H1 (cell line): ENCODE data around the gene ZPR1. TPM values are rescaled to one million over a fixed set of nuclear protein-coding genes. Genes with fewer than 3 reads are reported as not detected.
A peak's percentile ranks its signal among the peaks of the same experiment; 100 is the strongest.

Source experiments
- CTCF ChIA-PET: fragments of 300-600 bp; sonication (Branson Sonifier 250); formaldehyde crosslinking; loops from one replicate; lab custom pipeline; 2021; ENCODE audit not compliant: partially characterized antibody; lab: Charles Lee
- POLR2A ChIA-PET: fragments of 300-600 bp; sonication (Branson Sonifier 250); formaldehyde crosslinking; loops from one replicate; lab custom pipeline; 2021; ENCODE audit warnings: inconsistent platforms; ENCODE audit not compliant: partially characterized antibody; lab: Charles Lee
- DNase-seq, 2 experiments: peaks; one replicate each; pipeline versions ENCODE4 v3.0.0 to v3.0.0-alpha.2; 2010 to 2022; ENCODE audit warnings: low spot score in 2 of 2, low read depth in 1 of 2, mixed read lengths in 1 of 2
- FAIRE-seq: peaks from 2 replicates; lab custom pipeline; 2011; peaks lifted over from hg19 to GRCh38; lab: Jason Lieb, UNC
- H2AFZ ChIP-seq: 2 replicates; pipeline ENCODE4 v1.8.1; 2012; ENCODE audit warnings: low read length, inconsistent platforms
- H2AK5ac ChIP-seq: 2 replicates; pipeline ENCODE4 v1.6.1; 2013; ENCODE audit warnings: low read depth, low read length
- H2BK120ac ChIP-seq: replicated peaks from 2 replicates; pipeline ENCODE3; 2013; ENCODE audit warnings: low read depth, low read length, inconsistent platforms
- H2BK12ac ChIP-seq: 2 replicates; pipeline ENCODE4 v1.6.1; 2013; ENCODE audit warnings: low read depth, low read length
- H2BK15ac ChIP-seq: 2 replicates; pipeline ENCODE4 v1.6.1; 2013; ENCODE audit warnings: low read length
- H2BK20ac ChIP-seq: 2 replicates; pipeline ENCODE4 v1.6.1; 2013; ENCODE audit warnings: low read length
- H2BK5ac ChIP-seq: 2 replicates; pipeline ENCODE4 v1.6.1; 2013; ENCODE audit warnings: low read depth, low read length
- H3K14ac ChIP-seq: 2 replicates; pipeline ENCODE4 v1.6.1; 2013; ENCODE audit warnings: inconsistent platforms; ENCODE audit not compliant: insufficient read length
- H3K18ac ChIP-seq: 2 replicates; pipeline ENCODE4 v1.6.1; 2013; ENCODE audit warnings: low read length; ENCODE audit errors: extremely low read depth
- H3K23ac ChIP-seq: 2 replicates; pipeline ENCODE4 v1.6.1; 2013; ENCODE audit warnings: inconsistent platforms; ENCODE audit not compliant: insufficient read length
- H3K23me2 ChIP-seq: 2 replicates; pipeline ENCODE4 v1.6.1; 2013; ENCODE audit warnings: low read depth, low read length
- H3K27ac ChIP-seq: 2 replicates; pipeline ENCODE4 v1.6.1; 2011; ENCODE audit warnings: low read depth, low read length, inconsistent platforms
- H3K27me3 ChIP-seq, 4 experiments: replicated peaks in 1 of 4; 1 replicate in 1 of 4; 2 replicates in 3 of 4; pipeline versions ENCODE4 v1.6.1 to v1.8.1; 2011 to 2013; ENCODE audit warnings: low read length in 3 of 4, mild to moderate bottlenecking in 3 of 4, inconsistent platforms in 2 of 4, mixed read lengths in 2 of 4, moderate library complexity in 1 of 4; ENCODE audit not compliant: control insufficient read depth in 3 of 4, insufficient read depth in 3 of 4; ENCODE audit errors: extremely low read depth in 1 of 4
- H3K36me3 ChIP-seq, 4 experiments: 2 replicates each; pipeline versions ENCODE4 v1.6.1 to v1.8.1; 2011 to 2013; ENCODE audit warnings: mild to moderate bottlenecking in 4 of 4, low read length in 3 of 4, moderate library complexity in 2 of 4, control low read depth in 1 of 4, inconsistent platforms in 1 of 4; ENCODE audit not compliant: insufficient read depth in 4 of 4, control insufficient read depth in 2 of 4
- H3K4ac ChIP-seq: replicated peaks from 2 replicates; pipeline ENCODE3; 2013; ENCODE audit warnings: low read length, low read depth, mixed read lengths, inconsistent platforms; ENCODE audit not compliant: insufficient read length
- H3K4me1 ChIP-seq, 4 experiments: replicated peaks in 1 of 4; 1 replicate in 1 of 4; 2 replicates in 3 of 4; pipeline versions ENCODE4 v1.6.1 to v1.8.1; 2011 to 2013; ENCODE audit warnings: low read length in 3 of 4, inconsistent platforms in 2 of 4, mixed read lengths in 1 of 4; ENCODE audit not compliant: insufficient read depth in 4 of 4, control insufficient read depth in 3 of 4
- H3K4me2 ChIP-seq, 2 experiments: 2 replicates each; pipeline versions ENCODE4 v1.6.1 to v1.8.1; 2011 to 2013; ENCODE audit warnings: low read depth in 2 of 2, low read length in 2 of 2, control low read depth in 1 of 2, inconsistent platforms in 1 of 2, mild to moderate bottlenecking in 1 of 2; ENCODE audit not compliant: insufficient read depth in 1 of 2
- H3K4me3 ChIP-seq, 4 experiments: fragments of 200-600, 300-600 bp in 1 of 4; sonication (generic), shearing (Covaris generic), sonication (Bioruptor Twin) in 1 of 4; 2 replicates each; pipeline versions ENCODE4 v1.5.1 to v1.8.1; 2011 to 2016; ENCODE audit warnings: low read length in 4 of 4, low read depth in 3 of 4, control low read depth in 2 of 4, inconsistent platforms in 2 of 4, mild to moderate bottlenecking in 2 of 4, mixed read lengths in 1 of 4, moderate library complexity in 1 of 4; ENCODE audit not compliant: insufficient read depth in 2 of 4; ENCODE audit errors: extremely low read depth in 1 of 4
- H3K56ac ChIP-seq: replicated peaks from 2 replicates; pipeline ENCODE3; 2013; ENCODE audit warnings: low read depth, mild to moderate bottlenecking, mixed read lengths, low read length, inconsistent platforms; ENCODE audit not compliant: insufficient read length
- H3K79me1 ChIP-seq: 2 replicates; pipeline ENCODE4 v1.6.1; 2013; ENCODE audit warnings: low read depth, low read length, control low read depth
- H3K79me2 ChIP-seq, 2 experiments: 2 replicates each; pipeline versions ENCODE4 v1.6.1 to v1.8.1; 2012 to 2013; ENCODE audit warnings: low read length in 2 of 2, mild to moderate bottlenecking in 2 of 2, inconsistent platforms in 1 of 2; ENCODE audit not compliant: insufficient read depth in 2 of 2, control insufficient read depth in 1 of 2
- H3K9ac ChIP-seq, 4 experiments: replicated peaks in 1 of 4; 1 replicate in 1 of 4; 2 replicates in 3 of 4; pipeline versions ENCODE4 v1.6.1 to v1.8.1; 2011 to 2013; ENCODE audit warnings: low read depth in 3 of 4, low read length in 3 of 4, control low read depth in 2 of 4, mild to moderate bottlenecking in 2 of 4, moderate library complexity in 2 of 4, inconsistent platforms in 1 of 4; ENCODE audit errors: extremely low read depth in 1 of 4
- H3K9me3 ChIP-seq, 2 experiments: 2 replicates each; pipeline versions ENCODE4 v1.6.1 to v1.8.1; 2012 to 2013; ENCODE audit warnings: mild to moderate bottlenecking in 2 of 2, moderate library complexity in 2 of 2, control low read depth in 1 of 2, inconsistent platforms in 1 of 2, low read depth in 1 of 2, low read length in 1 of 2, mixed read lengths in 1 of 2; ENCODE audit not compliant: insufficient read depth in 2 of 2
- H4K20me1 ChIP-seq, 2 experiments: replicated peaks in 1 of 2; 2 replicates each; pipeline versions ENCODE3 to v1.8.1; 2011 to 2013; ENCODE audit warnings: inconsistent platforms in 2 of 2, low read length in 2 of 2, mild to moderate bottlenecking in 1 of 2; ENCODE audit not compliant: insufficient read depth in 2 of 2, control insufficient read depth in 1 of 2
- H4K5ac ChIP-seq: 2 replicates; pipeline ENCODE4 v1.6.1; 2013; ENCODE audit warnings: low read length, low read depth, mixed read lengths, inconsistent platforms; ENCODE audit not compliant: insufficient read length
- H4K8ac ChIP-seq: 2 replicates; pipeline ENCODE4 v1.8.0; 2013; ENCODE audit warnings: mild to moderate bottlenecking, moderate library complexity, low read length, inconsistent platforms; ENCODE audit not compliant: insufficient read depth; ENCODE audit errors: extremely low read depth
- H4K91ac ChIP-seq: replicated peaks from 2 replicates; pipeline ENCODE3; 2013; ENCODE audit warnings: low read length, mixed read lengths, inconsistent platforms; ENCODE audit not compliant: insufficient read length
- POLR2A ChIP-seq, 2 experiments: IDR thresholded peaks; 1 replicate in 1 of 2; 2 replicates in 1 of 2; pipeline ENCODE4 v1.6.1; 2011; ENCODE audit warnings: low read depth in 2 of 2, low read length in 2 of 2, mild to moderate bottlenecking in 2 of 2; ENCODE audit errors: control extremely low read depth in 1 of 2
- POLR2AphosphoS5 ChIP-seq: IDR thresholded peaks from 2 replicates; pipeline ENCODE4 v1.6.1; 2011; ENCODE audit warnings: low read depth, low read length
- YY1 ChIP-seq: IDR thresholded peaks from 2 replicates; pipeline ENCODE4 v1.6.1; 2011; ENCODE audit warnings: low read depth, mild to moderate bottlenecking, low read length
- WGBS, 2 experiments: shearing (Covaris generic) in 1 of 2; methylation state at CpG; one replicate each; pipeline versions ENCODE4 v1.1.6 to v1.1.7; 2013 to 2015; ENCODE audit warnings: low lambda C conversion rate in 2 of 2, mixed read lengths in 2 of 2, inconsistent platforms in 1 of 2, low coverage in 1 of 2, missing lambda C conversion rate in 1 of 2; ENCODE audit not compliant: insufficient replicate concordance in 2 of 2, insufficient coverage in 1 of 2, insufficient read length in 1 of 2; ENCODE audit errors: extremely low coverage in 1 of 2, missing lambda C conversion rate in 1 of 2; 5-methylcytosine and 5-hydroxymethylcytosine counted together
- polyA plus RNA-seq, 7 experiments: library from polyadenylated mRNA; depleted of rRNA in 3 of 7; stranded (reverse) in 5 of 7; unstranded in 2 of 7; fragments of >200 nt in 5 of 7; fragments of 200-250 nt in 2 of 7; gene quantifications; 1 replicate in 5 of 7; 2 replicates in 1 of 7; 4 replicates in 1 of 7; pipeline versions ENCODE4 v1.2.1 to v1.2.3, GENCODE V29; 2011 to 2013; ENCODE audit warnings: missing spikeins in 2 of 7, mixed read lengths in 2 of 7
- total RNA-seq: library from RNA; stranded (reverse); fragmentation: NEBNext Ultra II Directional; extraction: Animal tissue kit (Norgen Biotek cat#: 25700); gene quantifications from 2 replicates; pipeline ENCODE4 v1.2.1, GENCODE V29; 2021

ZPR1 gene
- total and polyA plus RNA-seq, 2 of the 8 experiments (the other 6 are each of a cell fraction or from before 2014, with no cell fraction given), result 36.7 to 70.5 TPM

GRCh38 chr11:116774661-116775060 is 13.2 kb downstream of the ZPR1 start:
- peaks cover 12 to 22% of the 10 kb centered on the region in 2 experiments for H3K79me2 ChIP-seq
- DNase-seq (no peak), FAIRE-seq (no peak)
- no peak overlapping the region for H2AFZ ChIP-seq
- H3K4me2 ChIP-seq, result no peak overlapping the region
- no peak overlapping the region for H3K56ac ChIP-seq
- no peak overlapping the region for H3K23ac ChIP-seq
- H4K5ac ChIP-seq, result no peak overlapping the region
- H4K20me1 ChIP-seq, result peaks cover 0 to 2% of the 10 kb centered on the region in 2 experiments
- no peak overlapping the region for H2BK15ac ChIP-seq
- H2BK20ac ChIP-seq, result no peak overlapping the region
- H3K18ac ChIP-seq, result no peak overlapping the region
- no peak overlapping the region for H2BK5ac ChIP-seq
- peaks cover 0 to 5% (median 3%) of the 10 kb centered on the region in 4 experiments; a peak in 2 of 7 replicates for H3K4me1 ChIP-seq
- CTCF ChIA-PET, result interaction anchor here (1.2 to 2.3 kb wide), 2 partner anchors 16 to 32 kb away, joined by 3 to 8 read pairs; no protein-coding TSS in a partner anchor
- H3K27ac ChIP-seq, result no peak overlapping the region
- H3K79me1 ChIP-seq, result no peaks in the 10 kb centered on the region
- H3K23me2 ChIP-seq, result peaks cover 8% of the 10 kb centered on the region
- TF ChIP-seq POLR2AphosphoS5 (0 out of 2 replicates have a peak, but pooled peaks have one; percentile 21), YY1 (no peak), POLR2A (IDR thresholded peaks at IDR 0.05; ENCODE audit: control extremely low read depth in 1 of 2, low read depth in 2 of 2, low read length in 2 of 2) (0 out of 3 replicates have a peak, but pooled peaks of 1 of the 2 experiments have one; percentile 28)
- TF ChIP-seq, all 59 proteins: peak for 2
- no peak overlapping the region for H2BK12ac ChIP-seq
- no peak overlapping the region for H2BK120ac ChIP-seq
- 0 out of 2 replicates have a peak overlapping the region, but pooled peaks have one; percentile 46 for H2AK5ac ChIP-seq
- no peak overlapping the region for H3K9ac ChIP-seq
- no peak overlapping the region for H3K4me3 ChIP-seq
- no peaks in the 10 kb centered on the region for H3K9me3 ChIP-seq
- H3K36me3 ChIP-seq, result peaks cover 16 to 34% (median 21%) of the 10 kb centered on the region in 4 experiments
- H3K27me3 ChIP-seq, result no peaks in the 10 kb centered on the region
- H4K8ac ChIP-seq, result no peak overlapping the region
- no peak overlapping the region for H3K14ac ChIP-seq
- H3K4ac ChIP-seq, result no peak overlapping the region
- no peak overlapping the region for H4K91ac ChIP-seq
- POLR2A ChIA-PET, result interaction anchor here (1.1 to 3.3 kb wide), 3 partner anchors 9 to 32 kb away, joined by 5 to 13 read pairs (median 6); partner anchors contain the start of gene ZPR1
- WGBS, 2 experiments, result 82% methylated on average over 5 of the region's 5 CpGs; no CpG with 5 or more reads in 1 of the 2 experiments
